Coronary artery (tissue), 2 donors: ENCODE measurements around the gene SLC7A6OS.
A peak's percentile ranks its signal among the peaks of the same experiment; 100 is the strongest.

Source experiments
- DNase-seq: peaks from one replicate; pipeline ENCODE4 v3.0.0-alpha.2; 2017; ENCODE audit warnings: low spot score
- H3K27ac ChIP-seq, 2 donors: fragments of 200-600 bp; sonication (generic); one replicate each; pipeline ENCODE4 v1.5.1; 2016 to 2019
- H3K4me3 ChIP-seq: fragments of 200-600 bp; sonication (generic); 2 replicates; pipeline ENCODE4 v1.5.1; 2016; ENCODE audit warnings: mild to moderate bottlenecking, moderate library complexity
- CTCF ChIP-seq: fragments of 200-600 bp; sonication (generic); IDR thresholded peaks from one replicate; pipeline ENCODE4 v1.5.1; 2019; ENCODE audit warnings: antibody characterized with exemption

Gene SLC7A6OS

GRCh38 chr16:68319185-68319908, 8.6 kb upstream of the SLC7A6OS start:
- DNase-seq, result no peak
- Histone ChIP-seq H3K4me3 (no peak overlapping the region), H3K27ac (no peak overlapping the region)
- TF ChIP-seq CTCF, result no peak

- H3K4me3 ChIP-seq, result no peak overlapping the region
- H3K27ac ChIP-seq, result no peak overlapping the region
- TF ChIP-seq CTCF, result no peak
- DNase-seq, result no peak
These were observed 2.4 kb upstream of the SLC7A6OS start for GRCh38 chr16:68313116-68313515.

- Histone ChIP-seq H3K4me3 (peak overlapping the region; percentile 91), H3K27ac (peak overlapping the region; percentile 2 to 88)
- no peak for TF ChIP-seq CTCF
- no peak for DNase-seq
These were observed 341 bp downstream of the SLC7A6OS start for GRCh38 chr16:68310437-68310773.

- Histone ChIP-seq H3K27ac (peak overlapping the region; percentile 2 to 88), H3K4me3 (peak overlapping the region; percentile 91)
- TF ChIP-seq CTCF, result no peak
- no peak for DNase-seq
These were observed 947 bp downstream of the SLC7A6OS start for GRCh38 chr16:68309799-68310198.

GRCh38 chr16:68306633-68307032, 4.1 kb downstream of the SLC7A6OS start:
- Histone ChIP-seq H3K27ac (no peak overlapping the region), H3K4me3 (no peak overlapping the region)
- DNase-seq, result no peak
- TF ChIP-seq CTCF, result no peak

GRCh38 chr16:68300734-68301459, 9.8 kb downstream of the SLC7A6OS start:
- TF ChIP-seq CTCF, result no peak
- Histone ChIP-seq H3K4me3 (no peak overlapping the region), H3K27ac (no peak overlapping the region)
- DNase-seq, result no peak
